NCI-H2227 treated with DMSO at 0.1 percent for 48 hours (cell line): Measurements from ENCODE around the gene CMTM1.

ENCODE experiments used
- DNase-seq: peaks from one replicate; lab custom pipeline; 2025; lab: John Stamatoyannopoulos, UW

Gene CMTM1

GRCh38 chr16:66566051-66566901, at the start of gene CMTM1:
TSS of gene CMTM1 (plus strand) at chr16:66566439. CDS start at chr16:66566514, 75 bp downstream.
- no peak for DNase-seq

DNA sequence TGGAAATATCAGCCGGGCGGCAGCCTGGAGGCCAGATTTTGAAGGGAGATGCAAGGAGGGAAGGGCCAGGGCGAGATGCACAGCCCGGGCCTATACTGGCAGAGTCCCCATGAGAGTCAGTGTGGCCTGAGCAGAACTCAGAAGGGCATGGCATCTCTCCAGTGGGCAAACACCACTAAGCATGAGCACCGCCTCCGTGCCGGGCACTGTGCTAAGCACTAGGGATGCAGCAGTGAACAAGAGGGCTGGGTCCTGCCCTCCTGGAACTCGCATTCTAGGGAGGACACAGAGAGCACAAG, 49.8 kb upstream of the CMTM1 start:
- no peak for DNase-seq

GRCh38 chr16:66516808-66517585, 49.2 kb upstream of the CMTM1 start:
- DNase-seq: no peak

GRCh38 chr16:66517586-66518263, 48.5 kb upstream of the CMTM1 start:
- DNase-seq: no peak

- DNase-seq: no peak
Observed at GRCh38 chr16:66519482-66520373, 46.5 kb upstream of the CMTM1 start.

DNA sequence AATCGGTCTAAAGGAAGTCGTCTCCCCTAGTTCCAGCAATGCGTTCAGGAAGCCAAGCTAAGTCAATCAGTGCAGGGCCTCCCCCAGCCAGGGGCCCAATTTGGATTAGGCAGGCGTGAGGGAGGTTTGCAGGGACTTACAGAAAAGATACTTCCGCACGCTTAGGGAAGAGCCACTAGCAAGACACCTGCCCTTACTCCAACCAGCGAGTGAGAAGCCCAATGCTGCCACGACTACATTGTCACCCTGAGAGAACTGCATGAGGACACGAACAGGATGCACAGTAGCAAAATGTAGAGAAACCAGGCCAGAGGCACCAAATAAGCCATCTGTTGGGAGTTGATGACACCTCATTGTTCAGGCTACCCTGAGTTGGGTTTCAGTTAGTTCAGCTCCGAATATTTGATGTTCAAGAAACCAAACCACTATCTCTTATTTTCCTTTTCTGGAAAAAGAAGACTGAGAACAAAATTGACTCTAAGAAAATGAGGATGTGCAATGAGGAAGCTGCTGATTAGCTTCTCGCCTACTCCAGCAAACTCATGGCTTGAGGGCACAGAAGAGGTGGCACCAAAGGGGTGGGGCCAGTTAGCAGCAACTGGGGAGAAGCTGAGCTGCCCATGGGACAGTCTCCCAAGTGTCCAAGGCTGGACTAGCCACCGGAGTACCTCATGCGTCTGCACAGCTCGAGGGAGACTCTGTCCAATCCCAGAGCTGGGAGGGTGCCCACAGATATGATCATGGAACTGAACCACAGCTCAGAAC, 45.7 kb upstream of the CMTM1 start:
- DNase-seq: no peak

DNA sequence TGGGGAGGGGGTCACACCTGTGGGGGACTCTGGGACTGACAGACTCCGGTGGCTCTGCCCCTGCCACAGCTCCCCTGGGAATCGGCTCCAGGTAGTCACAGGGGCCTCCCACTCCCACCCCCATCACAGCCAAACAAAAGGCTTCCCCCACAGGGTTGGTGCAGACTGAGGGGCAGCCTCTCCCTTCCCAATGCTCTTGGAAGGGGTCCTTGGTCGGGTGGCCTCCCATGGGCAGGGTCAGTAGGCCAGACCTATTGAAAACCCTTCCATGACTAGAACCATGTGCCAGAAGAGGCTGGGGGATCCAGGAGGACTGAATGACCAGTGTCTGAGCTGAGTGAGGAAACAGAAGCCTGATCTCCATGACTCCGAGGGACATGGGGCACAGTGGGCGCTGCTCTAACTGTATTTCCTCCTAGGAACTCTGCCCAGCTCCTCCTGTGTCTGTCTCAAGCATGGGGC, 45.0 kb upstream of the CMTM1 start:
- no peak for DNase-seq

DNA sequence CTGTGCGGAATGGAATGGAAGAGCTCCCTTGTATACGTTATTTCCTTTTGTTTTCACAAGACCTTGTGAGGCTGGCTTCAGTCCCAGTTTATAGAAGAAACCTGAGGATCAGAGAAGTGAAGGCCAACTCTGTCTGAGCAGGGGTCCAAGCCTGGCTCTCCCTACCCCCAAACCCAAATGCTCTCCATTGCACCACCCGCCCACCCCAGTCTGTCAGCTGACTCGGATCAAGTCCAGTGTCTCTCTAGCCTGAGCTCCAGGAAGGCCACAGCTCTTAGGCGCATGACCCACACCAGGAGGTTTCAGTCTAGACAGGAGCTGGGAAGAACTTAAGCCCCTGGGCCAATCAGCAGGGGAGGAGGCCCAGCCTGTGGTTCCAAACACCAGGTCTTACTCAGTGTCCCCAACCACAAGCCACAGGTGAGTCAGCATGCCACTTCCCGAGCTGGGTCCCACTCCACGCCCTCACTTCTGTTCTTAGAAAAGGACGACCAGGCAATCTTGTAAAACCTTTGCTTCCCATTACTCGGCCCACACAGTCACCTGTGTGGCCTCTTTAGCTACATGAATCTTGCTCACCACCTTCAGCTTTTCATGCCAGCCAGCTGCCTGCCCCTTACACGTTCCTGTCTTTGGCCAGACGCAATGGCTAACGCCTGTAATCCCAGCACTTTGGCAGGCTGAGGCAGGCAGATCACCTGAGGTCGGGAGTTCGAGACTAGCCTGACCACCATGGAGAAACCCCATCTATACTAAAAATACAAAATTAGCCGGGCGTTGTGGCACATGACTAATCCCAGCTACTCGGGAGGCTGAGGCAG, 44.1 kb upstream of the CMTM1 start:
- no peak for DNase-seq

DNA sequence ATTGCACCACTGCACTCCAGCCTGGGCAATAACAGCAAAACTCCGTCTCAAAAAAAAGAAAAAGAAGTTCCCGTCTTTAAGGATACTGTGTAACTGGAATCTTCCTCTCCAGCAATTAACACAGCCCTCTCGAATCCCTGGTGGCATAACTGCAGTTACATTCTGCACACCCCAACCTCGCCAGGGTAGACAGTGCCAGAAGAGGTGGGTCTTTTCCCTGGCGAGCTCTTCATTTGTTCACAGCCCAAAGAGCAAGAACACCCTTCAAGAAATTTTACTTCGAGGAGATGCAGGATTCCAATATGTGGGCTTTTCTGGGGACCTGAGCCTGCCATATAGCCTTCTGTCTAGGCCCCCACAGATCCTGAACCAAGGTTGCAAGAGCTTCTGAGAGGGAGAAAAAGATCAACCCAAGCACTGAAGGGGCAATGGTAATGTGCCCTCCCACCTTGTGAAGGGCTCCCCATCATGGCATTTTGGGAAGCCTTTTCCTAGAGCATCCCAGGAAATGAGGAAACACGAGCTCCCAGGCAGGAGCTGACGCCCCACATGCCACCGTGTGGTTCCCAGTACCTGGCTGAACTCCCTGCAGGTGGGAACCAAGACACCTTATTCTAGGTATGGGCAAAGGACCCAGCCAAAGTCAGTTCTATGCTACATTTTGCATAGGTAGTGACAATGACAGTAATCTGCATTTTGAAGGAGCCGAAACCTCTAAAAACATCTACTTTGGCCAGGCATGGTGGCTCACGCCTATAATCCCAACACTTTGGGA, 43.2 kb upstream of the CMTM1 start:
- no peak for DNase-seq

GRCh38 chr16:66523861-66524354, 42.3 kb upstream of the CMTM1 start:
- DNase-seq: no peak

GRCh38 chr16:66524601-66525164, 41.6 kb upstream of the CMTM1 start:
- no peak for DNase-seq

DNA sequence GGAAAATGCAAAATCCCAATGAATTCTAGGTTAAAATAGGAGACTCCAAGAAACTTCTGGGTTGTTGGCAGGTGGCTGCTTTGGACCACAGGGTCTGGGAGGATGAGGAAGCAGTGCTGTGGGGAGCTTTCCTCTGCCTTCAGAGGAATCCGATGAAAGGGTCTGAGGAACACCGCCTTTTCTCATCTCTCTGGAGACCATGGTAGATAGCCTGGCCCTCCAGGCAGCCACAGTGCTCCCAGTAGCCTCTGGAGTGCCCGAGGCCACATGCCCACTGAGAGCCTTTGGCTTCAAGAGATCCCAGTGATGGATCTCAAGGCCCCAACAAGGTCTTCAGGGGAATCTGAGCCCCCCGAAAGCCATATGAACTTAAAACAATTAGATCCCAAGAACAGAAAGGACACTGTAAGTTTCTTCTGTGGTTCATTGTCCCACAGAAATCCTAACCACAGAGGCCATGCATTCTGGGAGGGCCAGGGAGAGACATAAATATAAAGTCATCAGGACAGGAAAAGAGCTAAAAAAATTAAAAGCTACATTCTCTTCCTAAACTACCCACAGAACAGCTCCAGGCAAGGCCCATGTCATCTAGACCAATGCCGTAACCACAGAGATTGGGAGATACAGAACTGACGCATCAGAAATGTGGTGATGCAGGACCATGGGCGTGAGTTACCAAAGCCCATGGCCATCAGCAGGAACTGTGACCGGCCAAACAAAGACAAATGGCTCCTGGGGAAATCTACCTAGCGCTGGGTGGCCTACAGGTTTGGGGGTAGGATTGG, 40.7 kb upstream of the CMTM1 start:
- no peak for DNase-seq

- DNase-seq: no peak
Observed at GRCh38 chr16:66528294-66528693, 37.9 kb upstream of the CMTM1 start.

- DNase-seq: no peak
Observed at GRCh38 chr16:66529475-66529874, 36.8 kb upstream of the CMTM1 start.

DNA sequence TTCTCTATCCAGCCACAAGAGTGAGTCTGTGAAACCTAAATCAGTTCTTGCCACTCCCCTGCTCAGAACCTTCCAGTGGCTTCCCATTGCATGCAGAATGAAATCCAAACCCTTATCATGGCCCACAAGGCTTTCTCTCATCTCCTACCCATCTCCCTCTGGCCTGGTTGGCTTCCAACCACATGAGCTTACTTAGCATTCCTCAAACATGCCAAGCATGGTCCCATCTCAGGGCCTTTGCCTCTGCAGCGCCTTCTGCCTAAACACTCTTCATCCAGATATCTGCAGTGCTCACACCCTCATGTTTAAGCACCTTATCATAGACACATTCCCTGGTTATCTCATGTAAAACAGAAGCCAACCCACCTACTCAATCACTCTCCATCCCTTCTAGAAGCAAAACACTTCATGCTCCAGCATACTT, 31.9 kb upstream of the CMTM1 start:
- DNase-seq: no peak

DNA sequence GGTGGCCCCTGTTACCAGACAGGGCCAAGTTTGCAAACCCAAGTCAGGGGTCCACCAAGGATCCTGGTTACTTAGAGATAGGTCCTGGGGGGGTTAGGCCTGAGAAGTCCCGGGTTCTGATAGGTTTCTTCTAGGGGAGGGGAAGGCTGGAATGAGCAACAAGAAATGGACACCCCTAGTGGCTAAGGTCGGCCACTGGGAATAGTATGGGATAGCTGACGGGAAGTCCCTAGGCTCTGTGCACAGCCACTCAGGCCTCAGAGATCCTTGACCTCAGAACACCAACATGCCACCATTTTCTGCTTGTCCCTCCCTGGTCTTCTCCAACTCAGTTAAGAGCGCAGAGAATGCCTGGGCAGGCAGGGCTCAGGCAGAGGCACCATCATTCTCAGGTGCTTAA, 29.7 kb upstream of the CMTM1 start:
- no peak for DNase-seq

DNA sequence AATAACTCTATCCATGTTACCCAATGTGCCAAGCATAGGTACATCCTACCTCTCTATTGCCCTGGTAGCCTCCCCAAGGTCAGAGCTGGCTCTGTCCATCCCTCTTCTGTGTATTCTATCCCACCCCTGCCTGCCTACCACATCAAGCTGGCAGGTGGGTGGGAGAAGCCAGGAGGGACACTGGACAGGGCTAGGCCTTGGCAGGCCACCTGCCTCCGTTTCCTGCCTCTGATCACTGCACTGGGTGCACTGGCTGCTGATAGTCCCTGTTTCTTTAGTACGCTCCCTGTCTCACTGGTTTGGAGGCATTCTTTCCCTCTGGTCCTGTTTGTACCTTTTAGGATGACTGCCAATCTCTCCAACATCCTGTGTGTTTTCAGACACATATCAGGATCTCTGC, 29.0 kb upstream of the CMTM1 start:
- DNase-seq: no peak

DNA sequence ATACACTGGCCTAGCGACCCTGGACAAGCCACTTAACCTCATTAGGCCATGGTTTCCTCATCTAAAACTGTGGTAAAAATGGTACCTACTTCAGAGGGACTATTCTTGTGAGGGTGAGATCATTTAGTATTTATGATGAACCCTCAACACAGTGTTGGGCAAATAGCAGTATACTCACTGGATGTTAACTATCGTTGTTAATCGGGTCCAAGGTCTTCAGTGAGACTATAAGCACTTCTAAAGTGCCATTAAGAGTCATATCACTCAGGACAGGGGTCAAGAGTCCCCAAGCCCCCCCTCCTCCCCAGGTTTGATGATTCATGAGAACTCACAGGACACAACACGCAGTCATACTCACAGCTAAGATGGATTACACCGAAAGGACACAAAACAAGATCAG, 27.3 kb upstream of the CMTM1 start:
- DNase-seq: no peak
